GM12891 (cell line): ENCODE data around the gene OR52R1.
"Not testable (repeated sequence)": the region's sequence is repeated elsewhere in the genome, so short reads cannot be mapped to it uniquely, and the experiment has no call there.

Experiments
- DNase-seq: peaks from one replicate; pipeline ENCODE4 v3.0.0; 2011; ENCODE audit warnings: low spot score; ENCODE audit not compliant: insufficient read length
- FAIRE-seq: peaks from 2 replicates; lab custom pipeline; 2011; peaks lifted over from hg19 to GRCh38; lab: Jason Lieb, UNC
- PAX5 ChIP-seq: IDR thresholded peaks from 2 replicates; pipeline ENCODE4 v1.6.1; 2011; ENCODE audit warnings: low read length, moderate library complexity, mild to moderate bottlenecking; ENCODE audit not compliant: insufficient read depth, severe bottlenecking
- POLR2A ChIP-seq: IDR thresholded peaks from 2 replicates; pipeline ENCODE4 v1.6.1; 2011; ENCODE audit warnings: low read depth, low read length, control low read depth
- POLR2AphosphoS5 ChIP-seq: IDR thresholded peaks from 2 replicates; pipeline ENCODE4 v1.6.1; 2011; ENCODE audit warnings: low read depth, low read length, control low read depth
- POU2F2 ChIP-seq: IDR thresholded peaks from 2 replicates; pipeline ENCODE4 v1.6.1; 2011; ENCODE audit warnings: low read depth, mild to moderate bottlenecking, control low read depth, low read length, moderate library complexity
- SPI1 ChIP-seq: IDR thresholded peaks from 2 replicates; pipeline ENCODE4 v1.6.1; 2011; ENCODE audit warnings: low read depth, low read length, control low read depth
- TAF1 ChIP-seq: IDR thresholded peaks from 2 replicates; pipeline ENCODE4 v1.6.1; 2011; ENCODE audit warnings: low read depth, low read length, control low read depth

Gene OR52R1

GRCh38 chr11:4808476-4808875 is 4.3 kb upstream of the OR52R1 start:
- DNase-seq (no peak), FAIRE-seq (no peak)
- no peak for TF ChIP-seq TAF1
- no peak for TF ChIP-seq SPI1
- TF ChIP-seq POLR2A = no peak
- no peak for TF ChIP-seq PAX5
- TF ChIP-seq POU2F2 = no peak
- TF ChIP-seq POLR2AphosphoS5 = no peak

DNA sequence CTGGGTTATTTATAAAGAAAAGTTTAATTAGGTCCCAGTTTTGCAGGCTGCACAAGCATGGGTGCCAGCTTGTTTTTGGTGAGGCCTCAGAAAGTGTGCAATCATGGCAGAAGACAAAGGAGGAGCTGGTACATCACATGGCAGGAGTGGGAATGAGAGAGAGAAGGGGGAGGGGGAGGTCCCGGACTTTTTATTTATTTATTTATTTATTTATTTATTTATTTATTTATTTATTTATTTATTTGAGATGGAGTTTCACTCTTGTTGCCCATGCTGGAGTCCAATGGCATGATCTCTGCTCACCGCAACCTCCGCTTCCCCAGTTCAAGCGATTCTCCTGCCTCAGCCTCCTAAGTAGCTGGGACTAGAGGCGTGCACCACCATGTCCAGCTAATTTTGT is 2.9 kb downstream of the OR52R1 start:
- DNase-seq, FAIRE-seq: not testable (repeated sequence)

GRCh38 chr11:4798427-4799183 is 5.6 kb downstream of the OR52R1 start:
- FAIRE-seq = no peak
- no peak for DNase-seq
- TF ChIP-seq POU2F2 (no peak), SPI1 (peak; percentile 45; the same call in 1 of the 2 replicates), TAF1 (no peak)

DNA sequence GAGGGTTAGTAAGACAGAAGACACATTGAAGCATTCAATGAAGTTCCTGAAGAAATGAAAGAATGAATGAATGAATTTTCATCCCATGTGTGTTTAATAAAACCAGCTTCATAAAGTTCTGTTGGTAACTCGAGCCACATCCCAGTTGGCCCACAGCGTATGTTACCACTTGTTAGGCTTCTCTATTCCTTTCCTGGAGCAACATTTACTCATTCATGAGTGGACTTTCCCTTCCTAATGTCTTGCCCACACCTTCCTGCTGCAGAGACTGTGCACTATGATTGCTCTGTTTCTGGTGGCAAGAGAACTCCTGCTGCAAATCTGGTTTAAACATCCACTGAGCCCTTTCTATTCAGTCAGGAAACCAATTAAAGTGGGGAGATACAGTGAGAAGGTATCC is 7.0 kb downstream of the OR52R1 start:
- FAIRE-seq = no peak
- DNase-seq = no peak
- no peak for TF ChIP-seq POU2F2
- no peak for TF ChIP-seq SPI1
- no peak for TF ChIP-seq TAF1
- TF ChIP-seq PAX5 = no peak
- TF ChIP-seq POLR2A = no peak
- no peak for TF ChIP-seq POLR2AphosphoS5

- TF ChIP-seq SPI1 (no peak), PAX5 (no peak), TAF1 (no peak), POU2F2 (no peak), POLR2AphosphoS5 (no peak), POLR2A (no peak)
- FAIRE-seq (no peak), DNase-seq (no peak)
Measured at GRCh38 chr11:4782454-4782853, 21.7 kb downstream of the OR52R1 start.

DNA sequence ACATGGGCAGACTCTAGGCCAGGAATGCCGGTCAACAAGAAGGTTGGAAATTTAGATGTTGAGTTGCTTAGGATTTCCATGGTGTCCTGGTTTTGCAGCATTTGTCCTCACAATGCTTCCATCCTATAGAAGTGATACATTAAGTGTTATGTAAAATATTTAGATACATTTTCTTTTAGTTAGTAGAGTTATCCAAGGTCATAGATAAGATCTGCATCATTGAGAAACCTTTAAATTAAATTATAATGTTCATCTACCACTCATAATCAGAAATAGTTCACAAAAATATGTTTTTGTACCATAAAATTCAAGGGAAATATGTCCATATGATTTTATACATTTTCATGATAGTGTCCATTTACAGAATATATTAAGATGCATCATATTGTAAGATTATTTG is 34.3 kb downstream of the OR52R1 start, which contains the start of gene OR51F1:
Gene OR51F1 (minus strand): TSS at position 101 of the 400 bp plus-strand sequence. CDS start 0 bp downstream, at position 101.
- no peak for DNase-seq
- TF ChIP-seq SPI1 (no peak), TAF1 (no peak), POLR2A (no peak), POLR2AphosphoS5 (no peak), PAX5 (no peak), POU2F2 (no peak)
- no peak for FAIRE-seq

DNA sequence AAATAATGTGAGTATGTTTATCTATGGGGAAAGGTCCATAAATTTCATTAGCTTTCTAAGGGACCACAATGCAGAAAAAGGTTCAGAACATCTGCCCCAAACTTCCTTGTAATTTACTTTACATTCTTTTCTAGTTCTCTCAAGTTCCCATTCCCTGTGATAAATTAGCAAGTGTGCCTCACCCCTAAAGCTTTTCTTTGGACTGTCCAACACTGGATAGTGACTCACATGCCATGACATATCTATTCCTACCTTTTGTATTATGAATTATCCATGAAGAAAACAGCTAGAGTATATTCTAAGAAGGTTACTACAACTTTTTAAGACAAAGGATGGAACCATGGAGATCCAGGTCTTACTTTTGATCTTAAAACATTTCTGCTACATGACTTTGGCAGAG is 36.1 kb downstream of the OR52R1 start:
- DNase-seq (no peak), FAIRE-seq (no peak)
- no peak for TF ChIP-seq POU2F2
- no peak for TF ChIP-seq TAF1
- TF ChIP-seq POLR2AphosphoS5 = no peak
- TF ChIP-seq PAX5 = no peak

GRCh38 chr11:4766420-4767043 is 37.6 kb downstream of the OR52R1 start:
- FAIRE-seq (no peak), DNase-seq (no peak)
- no peak for TF ChIP-seq POU2F2
- no peak for TF ChIP-seq SPI1
- no peak for TF ChIP-seq POLR2A
- TF ChIP-seq POLR2AphosphoS5 = no peak

DNA sequence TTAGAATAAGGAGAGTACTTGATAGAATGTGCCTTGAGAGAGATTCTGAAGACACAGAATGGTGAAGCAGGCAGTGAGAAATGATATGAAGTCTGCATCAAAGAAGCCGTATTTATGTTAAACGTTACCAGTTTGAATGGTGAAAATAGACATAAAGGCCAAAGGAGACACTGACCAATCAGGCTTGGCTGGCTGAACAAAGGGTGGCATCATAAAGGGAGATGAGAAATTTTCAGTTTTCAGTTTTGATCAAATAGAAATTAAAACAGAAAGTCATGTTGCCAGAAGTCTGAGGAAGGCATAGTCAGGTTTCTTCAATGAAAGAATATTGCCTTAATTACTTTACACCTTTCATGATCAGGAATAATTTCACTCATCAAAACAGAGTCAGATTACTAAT is 41.1 kb downstream of the OR52R1 start:
- DNase-seq (no peak), FAIRE-seq (no peak)
- TF ChIP-seq POU2F2 = no peak
- TF ChIP-seq TAF1 = no peak
- no peak for TF ChIP-seq POLR2AphosphoS5
- no peak for TF ChIP-seq PAX5
- TF ChIP-seq POLR2A = no peak
- TF ChIP-seq SPI1 = no peak
